Endothelial cell of umbilical vein (primary cell): ENCODE results near the gene HOXA1. TPM values are rescaled to one million over a fixed set of nuclear protein-coding genes. Genes with fewer than 3 reads are reported as not detected.

Source experiments
- BruUV-seq: library from RNA; stranded (reverse); fragments of 400-500 nt; replicated peaks from 2 replicates; lab custom pipeline; 2021; lab: Mats Ljungman, UMichigan
- CTCF ChIA-PET: fragments of 300-600, 350-600 bp; sonication (Branson Sonifier 250); formaldehyde crosslinking; loops from one replicate; lab custom pipeline; 2021; ENCODE audit warnings: antibody characterized with exemption, inconsistent platforms; lab: Charles Lee
- POLR2A ChIA-PET: fragments of 300-600, 350-600 bp; sonication (Branson Sonifier 250); formaldehyde crosslinking; loops from one replicate; lab custom pipeline; 2021; ENCODE audit warnings: antibody characterized with exemption, inconsistent platforms; lab: Charles Lee
- DNase-seq: peaks from one replicate; pipeline ENCODE4 v3.0.0-alpha.2; 2011; ENCODE audit warnings: low read depth, low spot score
- FAIRE-seq: peaks from 2 replicates; lab custom pipeline; 2011; peaks lifted over from hg19 to GRCh38; lab: Jason Lieb, UNC
- H2AFZ ChIP-seq: 2 replicates; pipeline ENCODE4 v1.6.0; 2012; ENCODE audit warnings: low read depth, low read length, control low read depth, inconsistent platforms
- H3K27ac ChIP-seq: 2 replicates; pipeline ENCODE4 v1.5.1; 2011; ENCODE audit warnings: low read depth, mild to moderate bottlenecking, control low read depth, low read length, moderate library complexity; ENCODE audit not compliant: insufficient read depth
- H3K27me3 ChIP-seq, 2 experiments: 2 replicates each; pipeline versions ENCODE4 v1.6.0 to v1.6.1; 2011; ENCODE audit warnings: low read length in 2 of 2, mixed read lengths in 1 of 2; ENCODE audit not compliant: control insufficient read depth in 2 of 2, insufficient read depth in 2 of 2
- H3K36me3 ChIP-seq, 2 experiments: 2 replicates in 1 of 2; 3 replicates in 1 of 2; pipeline ENCODE4 v1.5.1; 2011; ENCODE audit warnings: low read length in 2 of 2, mild to moderate bottlenecking in 1 of 2, moderate library complexity in 1 of 2; ENCODE audit not compliant: control insufficient read depth in 2 of 2, insufficient read depth in 2 of 2; ENCODE audit errors: extremely low read depth in 1 of 2
- H3K4me1 ChIP-seq: 3 replicates; pipeline ENCODE4 v1.5.1; 2011; ENCODE audit warnings: mild to moderate bottlenecking, low read length; ENCODE audit not compliant: control insufficient read depth, insufficient read depth; ENCODE audit errors: extremely low read depth
- H3K4me2 ChIP-seq: 2 replicates; pipeline ENCODE4 v1.6.1; 2011; ENCODE audit warnings: low read length, control low read depth, mixed read lengths; ENCODE audit not compliant: insufficient read depth
- H3K4me3 ChIP-seq, 3 experiments: fragments of 200-600 bp in 1 of 3; sonication (generic), shearing (Covaris generic) in 1 of 3; replicated peaks in 1 of 3; 2 replicates each; pipeline ENCODE4 v1.5.1; 2011 to 2016; ENCODE audit warnings: control low read depth in 3 of 3, low read length in 3 of 3, mild to moderate bottlenecking in 2 of 3, inconsistent platforms in 1 of 3, low read depth in 1 of 3, moderate library complexity in 1 of 3; ENCODE audit not compliant: insufficient read depth in 1 of 3
- H3K79me2 ChIP-seq: 2 replicates; pipeline ENCODE4 v1.6.0; 2012; ENCODE audit warnings: low read length, inconsistent platforms; ENCODE audit not compliant: control insufficient read depth, insufficient read depth
- H3K9ac ChIP-seq: replicated peaks from 2 replicates; pipeline ENCODE3; 2011; ENCODE audit warnings: low read length, control low read depth; ENCODE audit not compliant: insufficient read depth; ENCODE audit errors: extremely low read depth
- H3K9me1 ChIP-seq: replicated peaks from 3 replicates; pipeline ENCODE4 v1.6.0; 2011; ENCODE audit warnings: mild to moderate bottlenecking, low read length; ENCODE audit not compliant: control insufficient read depth, insufficient read depth; ENCODE audit errors: extremely low read depth
- H3K9me3 ChIP-seq: replicated peaks from 2 replicates; pipeline ENCODE4 v1.5.1; 2012; ENCODE audit warnings: low read length, inconsistent platforms; ENCODE audit not compliant: control insufficient read depth, insufficient read depth
- H4K20me1 ChIP-seq: replicated peaks from 2 replicates; pipeline ENCODE3; 2011; ENCODE audit warnings: mild to moderate bottlenecking, low read length; ENCODE audit not compliant: control insufficient read depth, insufficient read depth; ENCODE audit errors: extremely low read depth
- EZH2 ChIP-seq: IDR thresholded peaks from 2 replicates; pipeline ENCODE4 v1.6.1; 2012; ENCODE audit warnings: borderline replicate concordance, low read depth, mild to moderate bottlenecking, moderate library complexity, low read length, inconsistent platforms; ENCODE audit not compliant: severe bottlenecking
- FOS ChIP-seq: IDR thresholded peaks from 2 replicates; pipeline ENCODE4 v1.6.1; 2011; ENCODE audit warnings: mild to moderate bottlenecking, low read length, moderate library complexity, borderline replicate concordance; ENCODE audit not compliant: insufficient read depth
- GATA2 ChIP-seq: IDR thresholded peaks from 2 replicates; pipeline ENCODE4 v1.7.0; 2011; ENCODE audit warnings: low read depth, mild to moderate bottlenecking, moderate library complexity, mixed read lengths, low read length; ENCODE audit not compliant: insufficient read length, insufficient read depth
- MYC ChIP-seq: IDR thresholded peaks from one replicate; pipeline ENCODE4 v1.6.1; 2011; ENCODE audit warnings: mild to moderate bottlenecking, low read depth, low read length
- POLR2A ChIP-seq: IDR thresholded peaks from 2 replicates; pipeline ENCODE4 v1.6.1; 2012; ENCODE audit warnings: low read depth, mild to moderate bottlenecking, control low read depth, low read length
- POLR2AphosphoS5 ChIP-seq: IDR thresholded peaks from 2 replicates; pipeline ENCODE4 v1.6.1; 2012; ENCODE audit warnings: low read depth, mild to moderate bottlenecking, control low read depth, low read length, moderate library complexity; ENCODE audit not compliant: insufficient read depth
- dilution Hi-C: fragments of 300-500 bp; cut with MboI; formaldehyde crosslinking; loops from one replicate; pipeline ENCODE4 v1.15.0; 2019; ENCODE audit warnings: low sequenced_read_pairs; ENCODE audit not compliant: extremely low pct_ligation_motif_present
- intact Hi-C: fragments of 100-400 bp; cut with micrococcal nuclease; formaldehyde crosslinking; loops from one replicate; pipeline ENCODE4 v1.10.0; 2022
- polyA plus RNA-seq, 4 experiments: library from polyadenylated mRNA; depleted of rRNA in 3 of 4; stranded (reverse) in 3 of 4; unstranded in 1 of 4; fragments of >200 nt; gene quantifications; 2 replicates each; pipeline versions ENCODE4 v1.2.1 to v1.2.3, GENCODE V29; 2011 to 2012; ENCODE audit warnings: missing spikeins in 1 of 4
- total RNA-seq: library from RNA; stranded (reverse); gene quantifications from 2 replicates; pipeline ENCODE4 v1.2.3, GENCODE V29; 2021
- TF ChIP-seq, protein P1 (sequence below), 2 donors: IDR thresholded peaks; 1 replicate in 1 of 2; 2 replicates in 1 of 2; pipeline ENCODE4 v1.5.1; 2011; ENCODE audit warnings: low read length in 2 of 2, mild to moderate bottlenecking in 2 of 2, moderate library complexity in 2 of 2, control low read depth in 1 of 2, inconsistent platforms in 1 of 2, low read depth in 1 of 2; ENCODE audit not compliant: insufficient read depth in 1 of 2; ENCODE audit errors: extremely low read depth in 1 of 2

The HOXA1 gene
- total and polyA plus RNA-seq, 2 donors (not counting 3 experiments of a cell fraction or from before 2014, with no cell fraction given): 1.2 to 2.4 TPM

DNA sequence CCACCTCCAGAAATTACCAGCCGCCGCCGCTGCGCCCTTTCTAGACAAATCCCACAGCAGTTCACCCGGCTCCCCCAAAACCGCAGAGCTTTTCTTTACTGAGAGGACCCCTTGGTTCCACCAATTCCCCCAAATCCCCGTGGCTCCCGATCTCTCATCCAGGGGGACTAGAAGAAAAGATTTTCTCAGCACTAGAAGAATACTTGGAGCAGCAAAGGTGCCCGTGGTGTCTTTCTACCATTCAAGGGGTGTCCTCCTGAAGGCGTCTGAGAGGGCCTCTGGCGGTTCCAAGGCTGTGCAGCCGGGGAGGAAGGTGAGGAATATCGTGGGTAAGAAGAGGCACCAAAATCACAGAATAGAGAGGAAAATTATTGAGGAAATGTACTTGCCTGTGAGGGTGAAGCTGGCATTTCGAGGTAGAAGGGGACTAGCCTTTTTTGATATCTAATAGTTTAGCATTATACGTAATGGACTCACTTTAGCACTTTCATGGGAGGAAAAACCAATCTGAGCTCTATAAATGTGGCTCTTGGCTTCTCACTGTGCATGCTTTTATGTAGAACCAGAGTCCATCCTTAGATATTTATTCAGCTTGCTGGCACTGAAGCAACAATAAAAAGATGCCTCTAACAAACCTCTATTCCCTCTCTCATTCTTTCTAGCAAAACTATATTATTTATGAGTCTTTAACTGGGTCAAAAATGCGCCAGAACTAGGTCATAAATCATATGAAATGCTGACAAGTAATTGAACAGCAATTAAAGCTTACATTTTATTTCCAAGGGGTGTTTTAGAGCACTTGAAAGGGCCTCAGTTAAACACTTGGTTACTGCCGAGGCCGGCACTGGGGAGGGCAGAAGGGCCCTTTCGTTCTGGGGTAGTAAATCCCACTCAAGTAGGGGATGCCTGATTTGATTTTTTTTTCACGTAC lies 20.5 kb upstream of the HOXA1 start:
- Histone ChIP-seq H2AFZ (no peak overlapping the region), H3K27me3 (no peaks in the 10 kb centered on the region), H3K9ac (peak overlapping the region; percentile 97), H4K20me1 (no peaks in the 10 kb centered on the region), H3K4me2 (peak overlapping the region; percentile 97), H3K79me2 (peaks cover 90% of the 10 kb centered on the region), H3K4me3 (peak overlapping the region; percentile 50 to 91 (median 91)), H3K36me3 (no peaks in the 10 kb centered on the region), H3K9me3 (no peaks in the 10 kb centered on the region), H3K27ac (peak overlapping the region; percentile 96), H3K4me1 (peaks cover 76% of the 10 kb centered on the region), H3K9me1 (no peaks in the 10 kb centered on the region)
- dilution Hi-C loops (no loop called here), intact Hi-C loops (loop anchor here (10.0 kb wide), 1 partner anchor 961 kb away; the partner anchor contains the start of gene NFE2L3)
- DNase-seq: peak; percentile 72
- FAIRE-seq: no peak
- peak; percentile 14 for TF ChIP-seq POLR2A
- TF ChIP-seq MYC: no peak
- ChIA-PET POLR2A (interaction anchor here (1.5 to 1.6 kb wide), 2 partner anchors 18 to 34 kb away, joined by 3 to 4 read pairs; no protein-coding TSS in a partner anchor), CTCF (interaction anchor here (0.8 to 9.1 kb wide), 17 partner anchors 10 to 434 kb away, joined by 3 to 70 read pairs (median 4); partner anchors contain the start of genes HOXA1, HOXA3 and HOXA5)
- no TSS peak for BruUV-seq

DNA sequence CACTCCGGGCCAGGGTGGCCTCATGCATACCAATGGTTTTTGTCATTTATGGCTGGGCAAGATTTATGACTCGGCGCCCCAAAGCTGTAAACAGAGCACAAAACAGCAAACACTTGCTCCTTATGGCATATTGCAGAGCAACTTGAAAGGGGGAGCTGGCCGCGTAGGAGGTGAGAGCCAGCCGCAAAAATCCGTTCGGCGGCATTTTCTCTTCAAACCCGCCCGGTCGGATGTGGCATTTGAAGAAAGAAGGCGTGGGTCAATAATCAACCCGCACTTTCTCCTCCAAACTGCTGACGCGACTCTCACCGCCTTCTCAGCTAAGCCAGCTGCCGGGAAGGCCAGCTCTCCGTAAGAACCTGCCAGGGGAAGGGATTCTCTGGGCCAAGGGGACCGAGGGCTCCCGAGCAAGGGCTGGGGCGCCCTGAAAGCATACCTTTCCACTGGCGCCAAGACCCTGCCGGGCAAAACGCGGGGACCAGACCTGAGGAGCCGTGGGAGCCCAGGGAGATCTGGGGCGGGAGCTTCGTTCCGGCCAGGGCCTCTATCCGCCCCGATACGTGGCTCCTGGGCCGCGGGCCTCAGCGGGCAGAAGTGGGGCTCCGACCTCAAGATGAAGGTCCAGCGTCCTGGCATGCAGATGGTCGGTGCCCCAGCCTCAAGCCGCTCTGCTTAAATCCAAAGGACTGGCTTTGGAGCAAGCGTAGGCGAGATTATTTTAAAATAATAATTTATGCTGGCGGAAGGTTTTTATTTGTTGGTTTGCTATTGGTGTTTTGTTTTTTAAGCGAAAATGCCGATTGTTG lies 19.6 kb upstream of the HOXA1 start:
- peaks cover 76% of the 10 kb centered on the region for H3K4me1 ChIP-seq
- ChIA-PET POLR2A (interaction anchor here (1.2 to 1.6 kb wide), 3 partner anchors 10 to 18 kb away, joined by 4 to 6 read pairs (median 5); no protein-coding TSS in a partner anchor), CTCF (interaction anchor here (0.8 to 9.1 kb wide), 15 partner anchors 9 to 434 kb away, joined by 3 to 70 read pairs (median 5); partner anchors contain the start of genes HOXA1, HOXA3 and HOXA5)
- no peaks in the 10 kb centered on the region for H3K9me1 ChIP-seq
- DNase-seq: peak; percentile 81
- H4K20me1 ChIP-seq: no peaks in the 10 kb centered on the region
- peaks cover 90% of the 10 kb centered on the region for H3K79me2 ChIP-seq
- BruUV-seq: TSS peak; percentile 12
- H3K27ac ChIP-seq: peak overlapping the region; percentile 96
- H3K9me3 ChIP-seq: no peaks in the 10 kb centered on the region
- peak overlapping the region; percentile 97 for H3K9ac ChIP-seq
- intact Hi-C loops: loop anchor here (1.0 to 10.0 kb wide), 3 partner anchors 9 to 961 kb away; partner anchors contain the start of gene NFE2L3
- FAIRE-seq: peak; percentile 21
- peak overlapping the region; percentile 50 to 91 (median 91) for H3K4me3 ChIP-seq
- peak overlapping the region; percentile 97 for H3K4me2 ChIP-seq
- peaks cover 0 to under 1% of the 10 kb centered on the region in 2 experiments for H3K36me3 ChIP-seq
- H3K27me3 ChIP-seq: no peaks in the 10 kb centered on the region
- TF ChIP-seq EZH2 (no peak), GATA2 (no peak), MYC (peak; percentile 2), POLR2AphosphoS5 (peak; percentile 52), FOS (no peak), POLR2A (peak; percentile 28)
- TF ChIP-seq, protein P1, sequence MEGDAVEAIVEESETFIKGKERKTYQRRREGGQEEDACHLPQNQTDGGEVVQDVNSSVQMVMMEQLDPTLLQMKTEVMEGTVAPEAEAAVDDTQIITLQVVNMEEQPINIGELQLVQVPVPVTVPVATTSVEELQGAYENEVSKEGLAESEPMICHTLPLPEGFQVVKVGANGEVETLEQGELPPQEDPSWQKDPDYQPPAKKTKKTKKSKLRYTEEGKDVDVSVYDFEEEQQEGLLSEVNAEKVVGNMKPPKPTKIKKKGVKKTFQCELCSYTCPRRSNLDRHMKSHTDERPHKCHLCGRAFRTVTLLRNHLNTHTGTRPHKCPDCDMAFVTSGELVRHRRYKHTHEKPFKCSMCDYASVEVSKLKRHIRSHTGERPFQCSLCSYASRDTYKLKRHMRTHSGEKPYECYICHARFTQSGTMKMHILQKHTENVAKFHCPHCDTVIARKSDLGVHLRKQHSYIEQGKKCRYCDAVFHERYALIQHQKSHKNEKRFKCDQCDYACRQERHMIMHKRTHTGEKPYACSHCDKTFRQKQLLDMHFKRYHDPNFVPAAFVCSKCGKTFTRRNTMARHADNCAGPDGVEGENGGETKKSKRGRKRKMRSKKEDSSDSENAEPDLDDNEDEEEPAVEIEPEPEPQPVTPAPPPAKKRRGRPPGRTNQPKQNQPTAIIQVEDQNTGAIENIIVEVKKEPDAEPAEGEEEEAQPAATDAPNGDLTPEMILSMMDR (IDR thresholded peaks at IDR 0.05; ENCODE audit: extremely low read depth in 1 of 2, insufficient read depth in 1 of 2, low read depth in 1 of 2, low read length in 2 of 2): no peak
- H2AFZ ChIP-seq: no peak overlapping the region
- dilution Hi-C loops: no loop called here
